HuH-7.5 (cell line): ENCODE results near the gene KMT2E.
A peak's percentile ranks its signal among the peaks of the same experiment; 100 is the strongest.
"Not testable (repeated sequence)": the region's sequence is repeated elsewhere in the genome, so short reads cannot be mapped to it uniquely, and the experiment has no call there.

Source experiments
- DNase-seq: peaks from one replicate; pipeline ENCODE4 v3.0.0; 2011; ENCODE audit warnings: low spot score

Gene KMT2E, protein sequence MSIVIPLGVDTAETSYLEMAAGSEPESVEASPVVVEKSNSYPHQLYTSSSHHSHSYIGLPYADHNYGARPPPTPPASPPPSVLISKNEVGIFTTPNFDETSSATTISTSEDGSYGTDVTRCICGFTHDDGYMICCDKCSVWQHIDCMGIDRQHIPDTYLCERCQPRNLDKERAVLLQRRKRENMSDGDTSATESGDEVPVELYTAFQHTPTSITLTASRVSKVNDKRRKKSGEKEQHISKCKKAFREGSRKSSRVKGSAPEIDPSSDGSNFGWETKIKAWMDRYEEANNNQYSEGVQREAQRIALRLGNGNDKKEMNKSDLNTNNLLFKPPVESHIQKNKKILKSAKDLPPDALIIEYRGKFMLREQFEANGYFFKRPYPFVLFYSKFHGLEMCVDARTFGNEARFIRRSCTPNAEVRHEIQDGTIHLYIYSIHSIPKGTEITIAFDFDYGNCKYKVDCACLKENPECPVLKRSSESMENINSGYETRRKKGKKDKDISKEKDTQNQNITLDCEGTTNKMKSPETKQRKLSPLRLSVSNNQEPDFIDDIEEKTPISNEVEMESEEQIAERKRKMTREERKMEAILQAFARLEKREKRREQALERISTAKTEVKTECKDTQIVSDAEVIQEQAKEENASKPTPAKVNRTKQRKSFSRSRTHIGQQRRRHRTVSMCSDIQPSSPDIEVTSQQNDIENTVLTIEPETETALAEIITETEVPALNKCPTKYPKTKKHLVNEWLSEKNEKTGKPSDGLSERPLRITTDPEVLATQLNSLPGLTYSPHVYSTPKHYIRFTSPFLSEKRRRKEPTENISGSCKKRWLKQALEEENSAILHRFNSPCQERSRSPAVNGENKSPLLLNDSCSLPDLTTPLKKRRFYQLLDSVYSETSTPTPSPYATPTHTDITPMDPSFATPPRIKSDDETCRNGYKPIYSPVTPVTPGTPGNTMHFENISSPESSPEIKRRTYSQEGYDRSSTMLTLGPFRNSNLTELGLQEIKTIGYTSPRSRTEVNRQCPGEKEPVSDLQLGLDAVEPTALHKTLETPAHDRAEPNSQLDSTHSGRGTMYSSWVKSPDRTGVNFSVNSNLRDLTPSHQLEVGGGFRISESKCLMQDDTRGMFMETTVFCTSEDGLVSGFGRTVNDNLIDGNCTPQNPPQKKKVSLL (N-terminal part only)

DNA sequence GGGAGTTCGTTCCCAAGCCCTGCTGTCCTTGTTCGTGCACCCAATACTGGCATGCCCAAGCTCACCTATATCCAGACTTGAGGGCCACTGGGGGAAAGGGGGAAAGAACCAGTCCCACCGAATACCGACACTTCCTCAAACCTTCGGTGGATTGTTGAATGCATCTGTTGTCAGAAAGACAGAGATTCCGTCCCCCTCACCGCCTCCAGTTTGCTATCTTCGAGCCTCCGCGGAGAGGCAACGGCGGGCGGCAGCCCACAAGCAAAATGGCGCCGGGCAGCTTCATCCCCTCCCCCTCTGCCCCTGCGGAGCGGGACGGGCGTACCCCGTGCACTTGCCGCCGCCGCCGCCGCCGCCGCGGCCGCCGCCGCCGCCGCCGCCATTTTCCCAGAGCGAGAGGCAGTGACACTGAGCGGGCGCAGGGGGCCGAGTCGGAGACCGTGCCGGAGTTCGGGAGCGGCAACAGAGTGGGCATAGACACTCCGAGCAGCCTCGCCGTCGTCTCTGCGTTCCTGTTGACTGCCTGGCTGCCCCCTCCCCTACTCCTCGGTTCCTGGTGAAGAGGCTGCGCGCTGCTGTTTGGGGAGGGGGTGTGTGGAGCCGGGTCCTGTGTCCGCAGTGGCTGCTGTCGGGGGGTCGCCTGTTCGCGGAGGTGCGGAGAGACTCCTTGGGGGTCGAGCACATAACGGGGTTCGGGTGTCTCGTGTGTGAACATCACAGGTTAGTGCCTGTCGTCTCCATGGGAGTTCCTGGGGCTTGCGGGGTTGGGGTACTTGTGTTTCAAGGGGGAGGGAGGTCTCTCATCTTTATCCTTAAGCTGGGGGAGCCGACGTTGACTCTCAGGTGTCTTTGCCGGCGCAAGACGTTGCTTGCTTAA is at the start of gene KMT2E:
TSS of gene KMT2E (plus strand) at position 390 of the 877 bp plus-strand sequence. CDS start 26,748 bp downstream, outside the sequence.
- DNase-seq = peak; percentile 63

DNA sequence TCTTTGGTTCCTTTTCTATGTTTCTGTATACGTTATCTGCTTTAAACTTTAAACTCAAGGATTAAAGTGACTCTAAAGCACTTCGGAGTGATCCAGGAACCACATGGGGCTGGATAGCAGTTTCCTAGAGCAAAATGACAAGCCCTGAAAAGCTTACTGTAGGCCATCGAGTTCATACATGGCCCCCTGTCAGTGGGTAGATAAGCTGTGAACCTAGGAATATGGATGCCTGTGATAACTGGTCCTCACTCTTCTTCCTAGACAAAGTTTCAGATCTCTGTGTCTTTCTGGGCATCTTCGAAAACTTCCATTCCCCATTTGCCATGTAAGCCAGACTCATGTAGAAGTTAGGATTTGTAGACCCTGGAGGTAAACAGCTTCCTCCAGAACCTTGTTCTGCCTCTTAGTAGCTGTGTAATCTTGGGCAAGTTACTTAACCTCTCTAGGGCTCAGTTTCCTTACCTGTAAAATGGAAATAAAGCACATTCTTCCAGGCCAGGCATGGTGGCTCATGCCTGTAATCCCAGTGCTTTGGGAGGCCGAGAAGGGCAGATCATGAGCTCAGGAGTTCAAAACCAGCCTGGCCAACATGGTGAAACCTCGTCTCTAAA is 49.3 kb upstream of the KMT2E start:
- no peak for DNase-seq

DNA sequence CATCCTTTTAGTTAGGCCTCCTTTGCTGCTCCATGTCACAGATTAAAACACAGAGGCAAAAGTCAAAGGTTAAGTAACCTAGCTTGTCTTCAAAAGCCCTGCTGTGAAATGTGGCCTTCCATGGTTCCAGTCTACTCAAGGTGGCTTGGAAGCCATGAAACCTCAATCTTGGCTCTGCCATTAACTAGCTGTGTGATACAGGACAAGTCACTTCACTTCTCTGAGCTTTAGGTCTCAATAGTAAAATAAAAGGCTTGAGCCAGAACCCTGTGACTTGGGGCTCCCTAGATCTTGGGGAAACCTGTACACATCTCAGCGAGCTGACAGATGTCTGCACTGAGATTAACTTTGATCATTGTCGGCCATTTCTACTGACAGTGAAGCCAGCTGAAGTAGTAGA is 48.0 kb upstream of the KMT2E start:
- no peak for DNase-seq

DNA sequence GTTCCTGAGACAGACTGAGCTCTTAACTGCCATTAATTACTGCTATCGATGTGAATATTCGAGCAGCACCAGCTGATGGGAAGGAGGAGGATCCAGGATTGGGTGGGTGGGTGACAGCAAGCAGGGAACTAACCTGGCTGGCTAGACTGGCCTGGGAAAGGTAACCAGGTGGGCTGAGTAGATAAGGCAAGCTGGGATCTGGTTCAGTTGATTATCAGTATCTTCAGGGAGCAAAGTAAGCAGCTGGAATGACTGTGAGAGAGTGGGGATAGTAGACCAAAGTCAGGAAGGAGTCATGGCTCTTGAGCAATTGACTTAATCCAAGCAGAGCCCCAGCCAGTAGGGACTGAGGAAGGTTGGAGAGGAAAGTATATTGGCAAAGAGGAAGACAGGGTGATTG is 46.9 kb upstream of the KMT2E start:
- no peak for DNase-seq

DNA sequence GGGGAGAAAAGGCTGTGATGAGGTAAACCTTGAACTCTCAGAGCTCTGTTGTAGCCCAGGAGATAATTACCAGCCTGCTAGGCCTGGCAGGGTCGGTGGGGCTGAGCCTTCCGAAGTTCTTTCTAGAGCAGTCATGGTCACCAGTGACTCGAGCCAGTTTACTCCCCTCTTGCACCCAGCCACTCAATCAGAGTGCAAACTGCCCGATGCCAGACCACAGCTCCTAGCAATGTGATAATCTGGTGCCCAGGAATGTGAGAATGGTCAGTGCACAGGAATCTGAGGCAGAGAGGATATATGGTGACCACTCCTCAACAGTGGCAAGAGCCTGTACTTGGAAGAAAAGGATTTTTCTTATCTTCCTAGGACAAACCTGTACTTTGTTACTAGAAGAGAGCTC is 46.4 kb upstream of the KMT2E start:
- DNase-seq = no peak

DNA sequence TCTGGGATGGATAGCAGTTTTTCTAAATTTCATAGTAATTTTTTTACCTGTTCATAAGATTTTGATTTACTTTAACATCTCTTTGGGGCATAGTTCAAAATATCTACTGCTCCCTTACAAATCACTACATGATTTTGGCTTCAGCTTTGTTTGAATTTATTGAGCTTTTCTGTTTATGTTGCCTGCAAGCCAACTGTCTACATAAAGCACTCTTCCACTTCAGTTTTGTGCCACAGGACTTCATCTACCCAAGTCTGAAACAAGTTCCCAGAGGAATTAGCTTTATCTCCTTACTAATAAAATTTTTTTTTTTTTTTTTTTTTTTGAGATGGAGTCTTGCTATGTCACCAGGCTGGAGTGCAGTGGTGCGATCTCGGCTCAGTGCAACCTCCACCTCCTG is 45.4 kb upstream of the KMT2E start:
- no peak for DNase-seq

DNA sequence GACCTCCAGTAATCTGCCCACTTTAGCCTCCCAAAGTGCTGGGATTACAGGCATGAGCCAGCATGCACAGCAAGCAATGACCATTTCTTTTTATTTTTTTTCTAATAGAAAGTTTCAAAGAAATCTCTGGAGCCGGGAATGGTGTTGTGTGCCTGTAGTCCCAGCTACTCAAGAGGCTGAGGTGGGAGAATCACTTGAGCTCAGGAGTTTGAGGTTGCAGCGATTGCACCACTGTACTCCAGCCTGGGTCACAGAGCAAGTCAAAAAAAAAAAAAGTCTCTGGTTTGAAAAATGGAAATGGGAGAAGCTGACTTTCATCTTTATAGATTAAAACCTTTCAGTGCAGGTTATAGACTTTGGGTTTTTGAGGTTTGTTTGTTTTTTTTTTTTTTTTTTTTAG is 44.8 kb upstream of the KMT2E start:
- DNase-seq = no peak

DNA sequence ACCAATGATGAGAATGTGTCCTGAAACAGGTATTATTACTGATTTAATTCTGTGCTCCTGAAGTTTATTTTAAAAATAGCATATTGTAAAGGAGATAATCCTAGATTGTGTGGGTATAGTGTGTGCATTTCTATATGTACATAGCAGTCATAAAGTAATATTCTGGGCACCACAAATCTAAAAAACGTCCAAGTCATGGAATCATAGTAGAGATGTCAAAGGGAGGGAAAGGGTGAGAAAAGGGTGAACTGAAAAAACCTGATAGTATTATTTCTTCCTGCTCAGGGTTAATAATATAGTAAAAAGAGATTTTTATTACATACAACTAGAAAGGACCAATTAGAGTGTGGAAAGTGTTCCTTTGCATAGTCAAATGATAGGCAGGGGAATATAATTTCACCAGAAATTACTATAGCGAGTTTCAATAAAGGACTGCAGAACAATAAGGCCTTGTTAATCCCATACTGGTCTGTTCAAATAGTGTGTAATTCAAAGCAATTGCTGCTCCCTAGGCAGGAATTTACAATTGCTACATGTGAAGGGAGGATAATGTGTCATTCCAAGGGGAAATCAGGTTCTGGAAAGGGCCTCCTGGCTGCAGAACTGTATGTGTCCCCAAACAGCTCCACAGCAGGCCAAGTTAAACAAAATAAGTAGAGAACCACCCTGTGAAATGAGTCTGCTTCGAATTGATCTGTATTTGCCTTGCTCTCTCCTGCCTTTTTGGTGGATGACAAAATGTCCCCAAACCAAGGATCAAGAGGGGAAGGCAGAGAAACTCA is 42.5 kb upstream of the KMT2E start:
- DNase-seq = no peak

DNA sequence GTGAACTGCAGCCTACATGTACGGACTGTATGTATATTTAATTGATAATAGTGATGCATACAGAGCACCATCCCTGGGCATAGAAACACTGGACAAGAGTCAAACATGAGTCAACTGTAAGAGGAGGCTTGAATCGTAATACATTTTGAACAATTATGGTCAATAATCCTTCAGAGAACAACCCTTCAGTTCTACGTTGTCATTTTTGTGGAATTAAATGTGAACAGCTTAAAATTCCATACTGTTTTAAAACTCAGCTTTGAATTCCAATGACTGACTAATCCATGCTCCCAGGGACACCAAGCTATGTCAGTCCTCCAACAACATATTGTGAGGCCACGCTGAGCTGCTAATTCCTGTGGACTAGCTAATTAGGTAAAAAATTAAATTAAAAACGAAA is 41.5 kb upstream of the KMT2E start:
- DNase-seq = no peak

DNA sequence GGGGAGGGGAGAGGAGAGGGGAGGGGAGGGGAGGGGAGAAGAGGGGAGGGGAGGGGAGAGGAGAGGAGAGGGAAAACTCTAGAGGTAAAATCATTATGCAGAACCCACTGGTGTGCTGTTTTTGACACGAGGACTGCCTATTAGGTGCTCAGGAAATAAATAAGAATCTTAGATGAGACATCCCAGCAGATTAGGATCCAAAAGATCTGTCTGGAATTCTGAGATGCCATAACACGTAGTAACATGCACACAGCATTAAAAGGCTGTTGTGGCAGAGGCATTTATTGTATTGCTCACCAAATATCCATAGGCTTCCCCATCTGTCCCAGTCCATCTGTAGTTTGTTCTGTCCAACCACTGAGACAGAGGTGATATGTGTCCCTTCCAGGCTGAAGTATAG is 40.8 kb upstream of the KMT2E start:
- no peak for DNase-seq

DNA sequence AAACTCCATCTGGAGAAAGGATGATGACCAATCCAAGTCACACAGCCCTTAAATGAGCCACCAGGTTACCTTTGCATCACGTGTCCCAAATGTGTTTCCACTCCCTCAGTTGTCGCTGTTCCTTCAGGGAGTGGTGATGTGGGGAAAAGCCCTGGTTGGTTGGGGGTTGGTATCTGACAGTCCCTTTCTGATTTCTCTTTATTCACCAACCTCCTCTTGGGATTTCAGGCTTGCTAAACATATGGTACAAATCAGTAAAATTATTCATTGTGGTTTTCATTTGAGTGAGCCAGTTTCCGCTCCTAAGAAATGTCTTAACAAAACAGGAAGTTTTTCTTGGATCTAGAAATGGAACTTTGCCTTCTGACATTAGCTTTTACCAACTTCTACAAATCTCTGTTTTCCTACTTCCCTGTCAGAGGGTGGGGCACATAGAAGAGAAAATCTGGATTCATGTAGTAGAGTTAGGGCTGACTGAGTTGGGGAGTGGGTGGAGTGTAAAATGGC is 40.0 kb upstream of the KMT2E start:
- no peak for DNase-seq

DNA sequence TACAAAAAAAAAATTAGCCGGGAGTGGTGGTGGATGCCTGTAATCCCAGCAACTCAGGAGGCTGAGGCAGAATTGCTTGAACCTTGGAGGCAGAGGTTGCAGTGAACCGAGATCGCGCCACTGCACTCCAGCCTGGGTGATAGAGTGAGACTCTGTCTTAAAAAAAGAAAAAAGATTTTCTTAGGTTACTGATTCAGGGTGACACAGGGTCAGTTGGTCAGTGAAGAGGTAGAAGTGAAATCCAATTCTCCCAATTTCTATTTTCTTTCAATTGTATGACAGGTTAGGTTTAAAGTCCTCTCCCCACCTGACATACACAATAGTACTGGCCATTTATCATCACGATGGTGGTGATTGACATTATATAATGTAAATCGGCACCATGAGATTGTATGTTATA is 38.5 kb upstream of the KMT2E start:
- not testable (repeated sequence) for DNase-seq

DNA sequence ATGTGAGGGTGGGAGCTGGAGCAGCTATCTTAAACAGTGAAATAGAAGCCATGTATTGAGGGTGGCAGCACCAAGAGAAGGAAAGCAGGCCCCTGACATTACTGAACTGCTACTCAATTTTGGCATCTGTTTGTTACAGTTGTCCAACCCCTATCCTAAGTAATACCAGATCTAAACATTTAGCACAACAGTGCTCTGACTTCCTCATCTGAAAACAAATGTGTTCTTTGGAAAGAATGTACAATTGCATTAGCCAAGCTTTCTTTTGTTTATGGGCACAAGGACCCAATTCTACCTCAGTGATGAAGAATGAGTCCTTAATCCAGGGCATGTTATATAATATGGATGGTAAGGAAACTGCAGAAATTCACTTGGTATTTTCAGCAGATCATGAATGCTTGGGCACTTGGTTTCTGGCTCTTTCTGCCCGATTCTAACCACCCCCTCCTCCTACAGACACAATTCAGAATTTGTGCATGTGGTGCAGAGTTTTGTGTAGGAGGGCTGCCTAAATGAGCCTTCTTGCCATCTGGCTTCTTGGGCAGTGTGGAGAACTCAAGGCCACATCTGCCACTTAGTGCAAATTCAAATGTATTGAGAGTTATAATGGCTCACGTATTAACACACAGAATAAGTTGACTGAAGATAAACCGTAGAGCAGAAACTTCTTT is 36.9 kb upstream of the KMT2E start:
- DNase-seq = no peak

DNA sequence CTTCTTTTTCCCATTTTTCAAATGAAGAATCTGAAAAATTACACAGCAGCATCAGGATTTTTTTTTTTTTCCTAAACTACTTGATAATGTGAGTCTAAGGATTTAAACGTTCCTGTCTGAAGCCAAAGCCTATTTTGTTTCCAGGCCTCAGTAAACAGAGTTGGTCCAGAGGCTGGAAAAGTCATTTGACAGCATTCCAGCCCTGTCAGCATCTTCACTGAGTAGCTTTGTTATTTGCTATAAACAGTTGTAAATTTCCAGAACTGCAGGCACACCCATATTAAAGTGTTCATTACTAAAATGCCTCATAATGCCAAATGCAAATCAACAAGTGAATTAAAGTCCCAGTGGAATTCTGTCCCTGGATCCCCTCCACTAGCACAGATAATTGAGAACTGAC is 35.5 kb upstream of the KMT2E start:
- no peak for DNase-seq

DNA sequence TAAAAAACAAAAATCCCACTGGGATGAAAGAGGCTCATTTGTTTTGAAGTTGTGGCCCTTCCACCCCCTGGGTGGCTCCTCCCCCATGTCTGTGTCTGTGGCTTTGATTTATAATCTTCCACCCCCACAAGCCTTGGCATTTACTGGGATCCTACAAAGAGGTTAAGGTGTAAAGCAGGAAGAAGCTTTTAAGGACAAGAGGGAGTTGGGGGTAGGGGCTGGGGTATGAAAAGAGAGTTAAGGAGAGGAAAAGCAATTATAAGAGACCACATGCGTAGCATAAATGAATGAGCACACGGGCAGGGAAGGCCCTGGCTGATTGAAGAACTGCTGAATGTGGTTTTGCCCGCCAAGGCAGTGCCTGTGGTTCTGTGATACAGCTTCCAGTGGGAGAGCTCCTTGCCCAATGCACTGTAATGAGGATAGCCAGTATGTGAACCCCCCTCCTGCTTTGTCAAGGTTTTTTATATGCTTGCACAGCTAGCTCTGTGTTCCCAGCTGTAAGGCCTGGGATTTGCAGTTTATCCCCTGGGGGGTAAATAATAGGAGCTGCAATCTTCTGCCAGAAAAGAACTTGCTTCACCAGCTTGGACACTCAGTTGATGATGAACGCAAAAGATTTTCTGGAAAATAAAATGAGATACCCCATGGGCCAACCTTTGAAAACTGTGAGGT is 34.7 kb upstream of the KMT2E start:
- no peak for DNase-seq

DNA sequence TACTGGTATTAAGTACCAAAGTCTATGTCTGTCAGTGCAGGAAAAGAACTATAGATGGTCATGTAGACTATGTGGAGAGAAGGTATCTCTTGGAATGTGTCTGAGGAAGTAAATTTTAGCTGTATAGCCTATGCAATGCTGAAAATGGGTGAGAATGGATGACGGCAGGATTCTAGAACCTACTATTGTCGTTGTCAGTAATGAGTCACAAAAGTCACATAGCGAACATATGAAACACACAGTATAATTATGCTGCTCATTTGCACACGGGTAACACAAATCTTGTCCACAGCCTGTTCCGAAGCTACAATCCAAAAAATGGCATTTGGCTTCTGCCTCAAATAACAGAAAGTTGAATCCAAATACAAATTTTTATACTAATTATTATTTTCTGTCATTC is 33.6 kb upstream of the KMT2E start:
- DNase-seq = no peak

DNA sequence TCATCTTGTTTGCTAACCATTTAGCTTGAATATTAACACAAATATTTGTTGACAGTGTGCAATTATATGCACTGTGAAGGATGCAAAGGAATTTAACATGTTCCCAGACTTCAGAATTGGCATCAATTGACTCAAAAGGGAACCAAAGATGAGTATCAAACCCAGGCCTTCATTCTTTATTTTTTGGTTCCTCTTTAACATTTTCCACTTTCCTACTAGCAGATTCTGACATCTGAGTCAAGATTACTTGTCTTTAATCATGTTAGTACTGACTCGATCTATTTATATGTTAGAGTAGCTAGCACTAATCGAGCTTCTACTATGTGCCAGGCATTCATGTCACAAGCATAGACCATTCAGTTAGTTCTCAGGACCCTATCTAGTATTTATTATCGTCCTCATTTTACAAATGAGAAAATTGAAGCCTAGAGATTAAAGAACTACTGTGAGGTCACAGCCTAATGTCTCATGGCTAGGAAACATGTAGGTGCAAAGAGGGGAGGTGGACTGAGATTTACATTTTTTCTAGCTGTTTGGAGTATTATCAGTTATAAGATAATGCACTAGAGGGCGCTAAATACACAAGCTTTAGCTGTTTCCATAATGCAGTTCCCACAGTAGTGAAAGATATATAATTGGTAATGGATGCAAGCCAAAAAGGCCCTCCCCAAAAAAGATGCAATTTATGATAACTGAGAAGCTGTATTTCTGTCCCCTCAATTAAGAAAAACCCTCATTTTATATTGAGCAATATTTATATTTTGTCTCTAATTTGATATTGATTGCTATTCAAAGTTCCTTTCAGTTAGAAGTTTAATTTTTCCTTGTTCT is 32.9 kb upstream of the KMT2E start:
- peak; percentile 71 for DNase-seq

DNA sequence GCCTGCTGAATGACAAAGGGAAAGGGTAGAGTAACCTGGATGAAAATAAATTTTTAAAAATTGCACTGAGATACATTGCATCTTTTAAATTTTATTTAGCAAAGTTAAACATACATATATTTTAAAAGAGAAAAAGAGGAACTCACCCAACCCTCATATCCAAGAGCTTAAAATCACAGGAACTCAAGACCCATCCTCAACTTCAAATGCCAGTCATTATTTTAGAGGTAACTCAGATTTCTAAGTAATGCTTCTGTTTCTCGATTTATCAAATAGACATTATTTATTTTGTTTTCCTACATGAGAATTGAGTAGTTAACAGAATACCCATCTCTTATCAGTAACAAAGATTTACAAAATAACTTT is 32.4 kb upstream of the KMT2E start:
- DNase-seq = no peak
